GM21360 (cell line): ENCODE measurements around the gene GAS7.

ENCODE experiments used
- ATAC-seq: cut with Tn5 transposase; IDR thresholded peaks from one replicate; pipeline ENCODE4 v1.9.1; 2021; ENCODE audit warnings: mild to moderate bottlenecking, moderate library complexity; ENCODE audit not compliant: unreplicated experiment

Gene GAS7

GRCh38 chr17:9959377-9959981 lies 238.9 kb downstream of the GAS7 start:
- ATAC-seq = no peak

- no peak for ATAC-seq
Observed at GRCh38 chr17:9958586-9959281, 239.7 kb downstream of the GAS7 start.

GRCh38 chr17:9957244-9957643 lies 241.2 kb downstream of the GAS7 start:
- no peak for ATAC-seq

- no peak for ATAC-seq
Observed at GRCh38 chr17:9956474-9957131, 241.8 kb downstream of the GAS7 start.

- no peak for ATAC-seq
Observed at GRCh38 chr17:9953492-9953891, 244.9 kb downstream of the GAS7 start.

- no peak for ATAC-seq
Observed at GRCh38 chr17:9951803-9952202, 246.6 kb downstream of the GAS7 start.

GRCh38 chr17:9948928-9949327 lies 249.5 kb downstream of the GAS7 start:
- no peak for ATAC-seq

- ATAC-seq = no peak
Observed at GRCh38 chr17:9944704-9945103, 253.7 kb downstream of the GAS7 start.

GRCh38 chr17:9943343-9943742 lies 255.1 kb downstream of the GAS7 start:
- ATAC-seq = no peak

- no peak for ATAC-seq
Observed at GRCh38 chr17:9942885-9943284, 255.5 kb downstream of the GAS7 start.

- no peak for ATAC-seq
Observed at GRCh38 chr17:9941305-9941704, 257.1 kb downstream of the GAS7 start.

- no peak for ATAC-seq
Observed at GRCh38 chr17:9940841-9941240, 257.6 kb downstream of the GAS7 start.

GRCh38 chr17:9938764-9939163 lies 259.6 kb downstream of the GAS7 start:
- ATAC-seq = no peak

- ATAC-seq = no peak
Observed at GRCh38 chr17:9937901-9938300, 260.5 kb downstream of the GAS7 start.

- ATAC-seq = no peak
Observed at GRCh38 chr17:9937241-9937761, 261.1 kb downstream of the GAS7 start.

- no peak for ATAC-seq
Observed at GRCh38 chr17:9936095-9936494, 262.3 kb downstream of the GAS7 start.

- ATAC-seq = no peak
Observed at GRCh38 chr17:9935408-9935807, 263.0 kb downstream of the GAS7 start.

GRCh38 chr17:9934331-9934730 lies 264.1 kb downstream of the GAS7 start:
- no peak for ATAC-seq

- ATAC-seq = no peak
Observed at GRCh38 chr17:9932491-9932890, 265.9 kb downstream of the GAS7 start.

- ATAC-seq = no peak
Observed at GRCh38 chr17:9931144-9931741, 267.2 kb downstream of the GAS7 start.

GRCh38 chr17:9929871-9930270 lies 268.5 kb downstream of the GAS7 start:
- no peak for ATAC-seq
